ENCODE results near the gene DGKB.

Gene DGKB

DNA sequence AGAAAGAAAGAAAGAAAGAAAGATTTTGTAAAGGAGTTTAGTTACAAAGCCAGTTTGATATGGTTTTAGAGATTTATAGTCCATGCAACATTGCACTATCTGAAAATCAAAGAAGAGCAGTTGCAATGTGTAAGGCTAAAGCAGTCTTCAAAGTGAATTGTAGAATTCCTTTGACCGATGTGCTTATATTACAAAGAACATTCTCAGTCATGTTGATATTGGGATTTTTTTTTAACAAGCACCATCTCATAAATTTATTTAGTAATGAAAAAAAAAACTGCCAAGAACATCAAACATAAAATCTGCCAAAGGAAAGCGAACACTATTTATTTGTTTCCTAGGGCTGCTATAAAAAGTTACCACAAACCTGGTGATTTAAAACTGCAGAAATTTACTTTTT lies 133.3 kb downstream of the DGKB start:
- no peak overlapping the region for H3K27ac ChIP-seq (ENCODE audit: low read depth, low read length)
- H3K27me3 ChIP-seq (ENCODE audit: control insufficient read depth in 1 of 2, insufficient read depth in 2 of 2, low read length in 2 of 2) = no peaks in the 10 kb centered on the region
- no peak overlapping the region for H3K4me3 ChIP-seq (ENCODE audit: low read depth in 1 of 2, low read length in 2 of 2)
- no peaks in the 10 kb centered on the region for H3K36me3 ChIP-seq (ENCODE audit: control insufficient read depth in 1 of 2, insufficient read depth in 2 of 2, low read length in 2 of 2)
- no peaks in the 10 kb centered on the region for H3K9me3 ChIP-seq (ENCODE audit: control insufficient read depth in 1 of 2, low read length in 2 of 2)
- H3K4me1 ChIP-seq (ENCODE audit: control insufficient read depth in 1 of 2, insufficient read depth in 2 of 2, low read length in 2 of 2) = no peaks in the 10 kb centered on the region
- no peak overlapping the region for H3K9ac ChIP-seq (ENCODE audit: low read depth in 1 of 2, low read length in 2 of 2)

DNA sequence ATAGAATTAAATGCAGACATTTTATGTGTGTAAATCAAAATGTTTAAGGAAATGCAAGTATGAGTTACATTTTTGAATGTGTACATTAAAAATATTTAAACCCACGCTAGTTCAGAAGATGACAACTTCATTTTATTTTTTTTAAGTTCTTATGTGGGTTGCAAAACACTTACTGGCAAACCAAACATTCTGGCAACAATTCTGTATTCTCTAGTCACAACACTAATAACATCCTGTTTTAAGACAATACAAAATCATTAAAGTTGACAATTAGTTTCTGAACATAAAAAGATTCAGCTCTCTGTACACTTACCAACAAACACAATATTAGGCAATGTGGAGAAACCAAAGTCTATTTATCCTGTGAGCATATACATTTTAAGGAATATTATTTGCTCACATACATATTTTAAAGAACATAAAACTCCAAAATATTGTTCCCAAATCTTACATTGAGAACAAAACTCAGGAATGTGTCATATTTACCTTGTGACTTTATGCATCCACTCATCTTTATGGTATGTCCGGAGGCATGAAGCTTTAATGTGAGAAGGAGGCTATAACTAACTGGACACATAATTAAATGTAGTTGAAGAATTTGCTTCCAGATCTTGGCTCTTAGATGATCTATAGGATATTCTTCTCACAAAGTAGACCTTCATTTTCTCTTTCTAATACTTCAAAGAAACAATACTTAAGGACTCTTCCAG lies 134.7 kb downstream of the DGKB start:
- H3K9ac ChIP-seq (ENCODE audit: low read depth in 1 of 2, low read length in 2 of 2) = no peak overlapping the region
- no peaks in the 10 kb centered on the region for H3K36me3 ChIP-seq (ENCODE audit: control insufficient read depth in 1 of 2, insufficient read depth in 2 of 2, low read length in 2 of 2)
- no peaks in the 10 kb centered on the region for H3K27me3 ChIP-seq (ENCODE audit: control insufficient read depth in 1 of 2, insufficient read depth in 2 of 2, low read length in 2 of 2)
- no peaks in the 10 kb centered on the region for H3K9me3 ChIP-seq (ENCODE audit: control insufficient read depth in 1 of 2, low read length in 2 of 2)
- H3K27ac ChIP-seq (ENCODE audit: low read depth, low read length) = no peak overlapping the region
- H3K4me3 ChIP-seq (ENCODE audit: low read depth in 1 of 2, low read length in 2 of 2) = no peak overlapping the region
- no peaks in the 10 kb centered on the region for H3K4me1 ChIP-seq (ENCODE audit: control insufficient read depth in 1 of 2, insufficient read depth in 2 of 2, low read length in 2 of 2)

DNA sequence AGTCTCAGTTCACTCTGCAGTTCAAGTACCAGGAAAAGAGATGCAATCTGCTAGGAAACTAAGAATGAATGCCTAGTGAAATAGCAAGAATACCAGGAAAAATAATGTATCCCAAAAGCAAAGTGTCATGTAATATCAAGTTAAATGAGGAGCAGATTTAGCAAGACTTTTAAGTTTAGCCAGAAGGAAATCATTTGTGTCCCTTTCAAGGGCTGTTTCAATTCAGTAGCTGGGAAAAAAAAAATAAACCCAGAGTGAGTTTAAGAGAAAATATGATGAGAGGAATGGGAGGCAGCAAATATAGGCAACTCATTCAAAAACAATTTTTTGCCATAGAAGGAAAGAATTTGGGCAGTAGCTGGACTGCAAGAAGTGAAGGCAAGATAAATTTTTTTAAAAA lies 135.8 kb downstream of the DGKB start:
- Histone ChIP-seq H3K36me3 (ENCODE audit: control insufficient read depth in 1 of 2, insufficient read depth in 2 of 2, low read length in 2 of 2) (no peaks in the 10 kb centered on the region), H3K27me3 (ENCODE audit: control insufficient read depth in 1 of 2, insufficient read depth in 2 of 2, low read length in 2 of 2) (no peaks in the 10 kb centered on the region), H3K4me1 (ENCODE audit: control insufficient read depth in 1 of 2, insufficient read depth in 2 of 2, low read length in 2 of 2) (no peaks in the 10 kb centered on the region), H3K9ac (ENCODE audit: low read depth in 1 of 2, low read length in 2 of 2) (no peak overlapping the region), H3K9me3 (ENCODE audit: control insufficient read depth in 1 of 2, low read length in 2 of 2) (no peaks in the 10 kb centered on the region), H3K27ac (ENCODE audit: low read depth, low read length) (no peak overlapping the region), H3K4me3 (ENCODE audit: low read depth in 1 of 2, low read length in 2 of 2) (no peak overlapping the region)

DNA sequence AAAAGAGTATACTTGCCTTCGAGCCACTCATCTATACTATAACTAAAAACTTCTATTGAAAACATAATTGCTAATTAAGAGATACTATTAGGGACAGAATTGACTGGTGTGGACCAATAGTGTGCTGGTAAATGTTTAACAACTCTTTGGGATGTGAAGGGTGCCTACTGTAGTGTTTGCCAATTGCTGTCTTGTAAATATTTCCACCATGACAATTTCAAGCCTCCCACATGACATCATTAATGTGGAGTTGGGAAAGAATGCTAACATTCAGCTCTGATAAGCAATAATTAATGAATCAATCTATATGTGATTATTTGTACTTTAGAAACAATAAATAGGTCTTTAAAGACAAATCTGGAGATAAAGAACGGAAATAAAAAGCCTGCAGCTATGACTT lies 136.8 kb downstream of the DGKB start:
- H3K27me3 ChIP-seq (ENCODE audit: control insufficient read depth in 1 of 2, insufficient read depth in 2 of 2, low read length in 2 of 2) = no peaks in the 10 kb centered on the region
- no peak overlapping the region for H3K27ac ChIP-seq (ENCODE audit: low read depth, low read length)
- H3K9me3 ChIP-seq (ENCODE audit: control insufficient read depth in 1 of 2, low read length in 2 of 2) = no peaks in the 10 kb centered on the region
- no peaks in the 10 kb centered on the region for H3K36me3 ChIP-seq (ENCODE audit: control insufficient read depth in 1 of 2, insufficient read depth in 2 of 2, low read length in 2 of 2)
- no peaks in the 10 kb centered on the region for H3K4me1 ChIP-seq (ENCODE audit: control insufficient read depth in 1 of 2, insufficient read depth in 2 of 2, low read length in 2 of 2)
- no peak overlapping the region for H3K4me3 ChIP-seq (ENCODE audit: low read depth in 1 of 2, low read length in 2 of 2)
- no peak overlapping the region for H3K9ac ChIP-seq (ENCODE audit: low read depth in 1 of 2, low read length in 2 of 2)

DNA sequence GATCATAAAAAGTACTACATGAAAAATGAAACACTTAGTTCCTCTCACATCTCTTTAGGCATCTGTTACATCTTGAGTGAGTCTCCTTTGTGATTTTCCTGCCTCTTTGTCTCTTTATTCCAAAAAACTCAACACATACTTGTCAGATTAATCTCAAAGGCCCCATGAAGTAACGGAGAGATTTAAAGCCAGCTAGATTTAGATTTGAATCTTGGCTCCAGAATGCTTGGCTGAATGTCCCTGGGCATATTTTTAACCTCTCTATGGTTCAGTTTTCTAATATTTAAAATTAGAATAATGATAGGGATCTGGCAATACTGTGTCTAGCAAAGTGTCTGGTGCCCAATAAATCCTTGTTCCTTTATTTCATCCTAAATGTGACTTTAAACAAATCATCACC lies 140.0 kb downstream of the DGKB start:
- no peaks in the 10 kb centered on the region for H3K27me3 ChIP-seq (ENCODE audit: control insufficient read depth in 1 of 2, insufficient read depth in 2 of 2, low read length in 2 of 2)
- no peak overlapping the region for H3K9ac ChIP-seq (ENCODE audit: low read depth in 1 of 2, low read length in 2 of 2)
- no peaks in the 10 kb centered on the region for H3K9me3 ChIP-seq (ENCODE audit: control insufficient read depth in 1 of 2, low read length in 2 of 2)
- H3K27ac ChIP-seq (ENCODE audit: low read depth, low read length) = no peak overlapping the region
- H3K4me1 ChIP-seq (ENCODE audit: control insufficient read depth in 1 of 2, insufficient read depth in 2 of 2, low read length in 2 of 2) = no peaks in the 10 kb centered on the region
- no peaks in the 10 kb centered on the region for H3K36me3 ChIP-seq (ENCODE audit: control insufficient read depth in 1 of 2, insufficient read depth in 2 of 2, low read length in 2 of 2)
- H3K4me3 ChIP-seq (ENCODE audit: low read depth in 1 of 2, low read length in 2 of 2) = no peak overlapping the region

DNA sequence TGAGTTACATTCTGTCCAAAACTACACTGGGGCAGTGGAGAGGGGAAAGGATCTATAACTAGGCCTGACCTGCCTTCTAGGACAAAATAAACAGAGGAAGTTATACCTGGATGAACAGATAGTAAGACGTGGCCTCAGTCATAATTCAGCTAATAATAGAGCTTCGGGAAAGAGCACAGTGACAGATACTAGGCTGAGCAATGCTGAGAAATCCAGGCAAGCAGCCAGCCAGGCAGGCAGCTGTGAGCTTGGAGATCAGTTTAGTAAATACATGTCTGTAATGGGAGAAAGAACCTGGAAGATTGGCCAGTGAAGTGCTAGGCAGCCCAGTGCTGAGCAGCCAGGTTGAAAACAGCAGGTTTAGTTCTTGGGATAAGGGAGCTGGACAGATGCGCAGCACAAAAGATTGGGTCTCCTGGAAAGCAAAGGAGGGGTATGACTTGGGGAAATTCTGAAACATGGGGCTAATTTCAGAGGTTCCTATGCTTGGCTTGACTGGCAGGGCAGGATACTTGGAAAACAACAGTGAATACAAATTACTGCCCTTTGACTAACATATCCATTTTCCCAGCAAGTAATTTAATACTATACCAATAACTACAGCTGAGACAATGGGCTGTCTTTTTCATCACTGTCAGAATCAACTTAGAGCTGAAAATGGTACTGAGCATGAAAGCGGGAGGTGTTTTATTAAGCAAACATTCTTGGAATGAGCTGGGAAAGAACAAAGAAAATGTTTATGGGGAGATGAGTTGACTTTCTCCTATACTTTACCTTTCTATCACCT lies 140.8 kb downstream of the DGKB start:
- Histone ChIP-seq H3K4me3 (ENCODE audit: low read depth in 1 of 2, low read length in 2 of 2) (no peak overlapping the region), H3K27me3 (ENCODE audit: control insufficient read depth in 1 of 2, insufficient read depth in 2 of 2, low read length in 2 of 2) (no peaks in the 10 kb centered on the region)

DNA sequence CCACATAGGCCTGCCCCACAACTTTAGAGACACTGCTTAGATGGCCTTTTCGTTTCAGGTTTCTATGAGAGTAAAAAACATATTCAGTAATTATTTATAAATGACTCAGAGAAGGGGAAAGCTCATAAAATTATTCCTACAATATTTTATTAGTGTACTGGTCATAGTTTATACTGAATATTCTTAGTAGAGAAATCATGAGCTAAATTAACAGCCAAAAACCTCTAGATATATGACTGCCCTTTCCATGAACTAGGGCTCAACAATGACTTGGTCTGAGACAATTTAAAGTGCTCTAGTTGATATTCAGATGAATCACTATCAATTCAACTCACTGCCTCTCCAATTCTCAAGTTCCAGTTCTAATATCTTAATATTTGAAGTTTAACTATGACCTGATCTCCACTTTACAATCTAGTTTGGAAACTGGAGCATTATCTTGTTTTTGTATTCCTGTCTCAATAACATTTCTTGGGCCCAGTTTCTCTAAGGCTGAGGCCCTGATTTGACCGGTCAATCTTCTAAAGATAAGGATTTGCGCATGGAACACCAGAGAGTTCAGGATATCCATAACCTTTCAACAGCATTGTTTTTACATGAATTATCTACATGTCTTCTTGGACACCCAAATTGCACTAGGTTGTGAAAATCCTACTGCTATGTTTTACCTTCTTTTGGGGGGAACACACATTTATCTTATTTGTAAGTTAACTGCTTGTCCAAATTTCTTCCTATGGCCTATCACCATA lies 141.6 kb downstream of the DGKB start:
- H3K27me3 ChIP-seq (ENCODE audit: control insufficient read depth in 1 of 2, insufficient read depth in 2 of 2, low read length in 2 of 2) = no peaks in the 10 kb centered on the region
- H3K4me3 ChIP-seq (ENCODE audit: low read depth in 1 of 2, low read length in 2 of 2) = no peak overlapping the region
- H3K9me3 ChIP-seq (ENCODE audit: control insufficient read depth in 1 of 2, low read length in 2 of 2) = no peaks in the 10 kb centered on the region
- H3K27ac ChIP-seq (ENCODE audit: low read depth, low read length) = no peak overlapping the region
- no peaks in the 10 kb centered on the region for H3K4me1 ChIP-seq (ENCODE audit: control insufficient read depth in 1 of 2, insufficient read depth in 2 of 2, low read length in 2 of 2)
- H3K9ac ChIP-seq (ENCODE audit: low read depth in 1 of 2, low read length in 2 of 2) = no peak overlapping the region
- H3K36me3 ChIP-seq (ENCODE audit: control insufficient read depth in 1 of 2, insufficient read depth in 2 of 2, low read length in 2 of 2) = no peaks in the 10 kb centered on the region

More for the DNA sequence above, 140.8 kb downstream of the DGKB start:
- Histone ChIP-seq H3K27ac (ENCODE audit: low read depth, low read length) (no peak overlapping the region), H3K4me1 (ENCODE audit: control insufficient read depth in 1 of 2, insufficient read depth in 2 of 2, low read length in 2 of 2) (no peaks in the 10 kb centered on the region), H3K36me3 (ENCODE audit: control insufficient read depth in 1 of 2, insufficient read depth in 2 of 2, low read length in 2 of 2) (no peaks in the 10 kb centered on the region), H3K9ac (ENCODE audit: low read depth in 1 of 2, low read length in 2 of 2) (no peak overlapping the region), H3K9me3 (ENCODE audit: control insufficient read depth in 1 of 2, low read length in 2 of 2) (no peaks in the 10 kb centered on the region)

DNA sequence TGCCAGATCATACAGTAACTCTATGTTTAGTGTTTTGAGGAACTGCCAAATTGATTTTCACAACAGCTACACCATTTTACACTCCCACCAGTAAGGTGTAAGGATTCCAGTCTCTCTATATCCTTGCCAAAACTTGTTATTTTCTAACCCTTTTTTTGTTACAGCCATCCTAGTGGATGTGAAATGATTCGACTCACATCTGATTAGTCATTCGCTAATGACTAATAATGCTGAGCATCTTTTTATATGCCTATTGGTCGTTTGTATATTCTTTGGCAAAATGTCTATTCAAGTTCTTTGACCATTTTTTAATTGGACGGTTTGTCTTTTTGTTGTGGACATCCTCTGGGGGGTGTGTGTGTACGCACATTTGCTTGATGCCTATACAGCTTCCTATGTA lies 142.8 kb downstream of the DGKB start:
- Histone ChIP-seq H3K27ac (ENCODE audit: low read depth, low read length) (no peak overlapping the region), H3K36me3 (ENCODE audit: control insufficient read depth in 1 of 2, insufficient read depth in 2 of 2, low read length in 2 of 2) (no peaks in the 10 kb centered on the region), H3K9ac (ENCODE audit: low read depth in 1 of 2, low read length in 2 of 2) (no peak overlapping the region), H3K27me3 (ENCODE audit: control insufficient read depth in 1 of 2, insufficient read depth in 2 of 2, low read length in 2 of 2) (no peaks in the 10 kb centered on the region), H3K4me3 (ENCODE audit: low read depth in 1 of 2, low read length in 2 of 2) (no peak overlapping the region), H3K4me1 (ENCODE audit: control insufficient read depth in 1 of 2, insufficient read depth in 2 of 2, low read length in 2 of 2) (no peaks in the 10 kb centered on the region), H3K9me3 (ENCODE audit: control insufficient read depth in 1 of 2, low read length in 2 of 2) (no peaks in the 10 kb centered on the region)

DNA sequence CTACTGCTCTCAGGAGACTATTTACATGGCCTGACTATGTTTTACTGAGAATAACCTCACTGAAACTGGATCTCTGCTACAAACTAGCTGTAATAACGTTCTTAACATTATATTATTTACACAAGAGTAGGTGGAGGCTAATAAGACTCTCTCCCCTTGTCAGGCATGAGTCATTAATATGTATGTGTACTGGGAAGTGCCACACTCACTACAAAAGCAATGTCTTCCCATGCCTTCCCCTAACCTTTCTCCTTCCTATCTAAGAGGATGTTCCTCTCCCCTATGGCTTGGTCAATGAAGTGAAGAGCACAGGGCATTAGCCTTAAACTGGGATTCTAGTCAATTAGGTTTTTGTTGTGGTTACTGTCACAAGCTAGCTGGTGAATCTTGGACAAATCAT lies 147.9 kb downstream of the DGKB start:
- no peaks in the 10 kb centered on the region for H3K36me3 ChIP-seq (ENCODE audit: control insufficient read depth in 1 of 2, insufficient read depth in 2 of 2, low read length in 2 of 2)

DNA sequence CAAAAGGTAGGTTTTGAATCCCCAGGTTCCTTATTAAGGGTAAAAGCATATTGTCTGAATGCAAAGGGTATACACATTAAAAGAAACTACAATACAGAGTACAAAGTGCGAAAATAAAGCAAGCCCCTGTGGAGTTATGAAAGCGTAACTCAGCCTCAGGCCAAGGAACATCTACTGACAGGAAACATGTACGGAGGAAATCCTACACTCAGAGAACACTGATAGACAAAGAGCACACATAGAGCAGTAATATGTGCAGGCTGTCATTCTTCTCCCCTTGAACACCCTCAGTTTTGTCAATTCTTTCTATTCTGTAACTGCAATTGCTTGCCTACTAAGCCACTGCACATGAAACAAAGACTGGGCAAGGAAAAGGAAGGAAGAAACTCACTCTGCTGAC lies 150.2 kb downstream of the DGKB start:
- no peak overlapping the region for H3K9ac ChIP-seq (ENCODE audit: low read depth in 1 of 2, low read length in 2 of 2)
- H3K9me3 ChIP-seq (ENCODE audit: control insufficient read depth in 1 of 2, low read length in 2 of 2) = no peaks in the 10 kb centered on the region
- no peaks in the 10 kb centered on the region for H3K36me3 ChIP-seq (ENCODE audit: control insufficient read depth in 1 of 2, insufficient read depth in 2 of 2, low read length in 2 of 2)
- no peaks in the 10 kb centered on the region for H3K4me1 ChIP-seq (ENCODE audit: control insufficient read depth in 1 of 2, insufficient read depth in 2 of 2, low read length in 2 of 2)
- H3K4me3 ChIP-seq (ENCODE audit: low read depth in 1 of 2, low read length in 2 of 2) = no peak overlapping the region
- no peak overlapping the region for H3K27ac ChIP-seq (ENCODE audit: low read depth, low read length)
- H3K27me3 ChIP-seq (ENCODE audit: control insufficient read depth in 1 of 2, insufficient read depth in 2 of 2, low read length in 2 of 2) = no peaks in the 10 kb centered on the region

More for the DNA sequence above, 147.9 kb downstream of the DGKB start:
- Histone ChIP-seq H3K9me3 (ENCODE audit: control insufficient read depth in 1 of 2, low read length in 2 of 2) (no peaks in the 10 kb centered on the region), H3K9ac (ENCODE audit: low read depth in 1 of 2, low read length in 2 of 2) (no peak overlapping the region), H3K27me3 (ENCODE audit: control insufficient read depth in 1 of 2, insufficient read depth in 2 of 2, low read length in 2 of 2) (no peaks in the 10 kb centered on the region), H3K4me1 (ENCODE audit: control insufficient read depth in 1 of 2, insufficient read depth in 2 of 2, low read length in 2 of 2) (no peaks in the 10 kb centered on the region), H3K27ac (ENCODE audit: low read depth, low read length) (no peak overlapping the region), H3K4me3 (ENCODE audit: low read depth in 1 of 2, low read length in 2 of 2) (no peak overlapping the region)
